Esophagus muscularis mucosa (tissue), 4 donors: Measurements from ENCODE around the gene SLC31A2.

Experiments used
- CTCF ChIP-seq, 3 experiments: fragments of 200-600 bp in 2 of 3; fragments of 450-650 bp in 1 of 3; sonication (generic) in 2 of 3; IDR thresholded peaks; one replicate each; pipeline ENCODE4 v1.5.1; 2017 to 2019; ENCODE audit warnings: antibody characterized with exemption in 3 of 3, mild to moderate bottlenecking in 2 of 3, moderate library complexity in 1 of 3
- EP300 ChIP-seq: sonication (generic); formaldehyde crosslinking; IDR thresholded peaks from one replicate; pipeline ENCODE4 v1.6.1; 2017; ENCODE audit warnings: antibody characterized with exemption
- POLR2A ChIP-seq: fragments of 450-650 bp; IDR thresholded peaks from one replicate; pipeline ENCODE4 v1.6.1; 2017; ENCODE audit warnings: antibody characterized with exemption, moderate library complexity, mild to moderate bottlenecking, low read depth

GRCh38 chr9:113153599-113153998, 2.8 kb downstream of the SLC31A2 start:
- TF ChIP-seq POLR2A (no peak), EP300 (no peak), CTCF (IDR thresholded peaks at IDR 0.05) (no peak)
